A549 (cell line): ENCODE results near the gene SCYL1.

Experiments
- CBX2 ChIP-seq: fragments of 200-600 bp; sonication (generic); IDR thresholded peaks from 2 replicates; pipeline ENCODE4 v1.6.1; 2016; ENCODE audit warnings: low read depth, mild to moderate bottlenecking, borderline replicate concordance
- CEBPB ChIP-seq, 2 experiments: fragments of >200 bp in 1 of 2; sonication (Bioruptor Twin) in 1 of 2; formaldehyde crosslinking in 1 of 2; IDR thresholded peaks; 2 replicates each; pipeline ENCODE4 v1.6.1; 2012 to 2016
- CTCF ChIP-seq: fragments of >200 bp; sonication (Bioruptor Twin); formaldehyde crosslinking; IDR thresholded peaks from 3 replicates; pipeline ENCODE4 v1.5.1; 2016
- EHMT2 ChIP-seq: fragments of 200-600 bp; sonication (generic); IDR thresholded peaks from 2 replicates; pipeline ENCODE4 v1.6.1; 2016; ENCODE audit warnings: antibody characterized with exemption, low read depth, mild to moderate bottlenecking, moderate library complexity
- ESRRA ChIP-seq: fragments of 150-350 bp; IDR thresholded peaks from 2 replicates; pipeline ENCODE4 v1.6.1; 2014; ENCODE audit warnings: mild to moderate bottlenecking, low read length, borderline replicate concordance
- SREBF2 ChIP-seq: fragments of 450-650 bp; IDR thresholded peaks from 2 replicates; pipeline ENCODE4 v1.6.1; 2014; ENCODE audit warnings: mild to moderate bottlenecking, moderate library complexity

GRCh38 chr11:65546217-65546958 lies 21.5 kb downstream of the SCYL1 start:
- TF ChIP-seq CEBPB (IDR thresholded peaks at IDR 0.05) (no peak), CTCF (no peak), EHMT2 (no peak), ESRRA (no peak), CBX2 (no peak), SREBF2 (no peak)
